ENCODE results near the gene SINHCAF.

The SINHCAF gene

DNA sequence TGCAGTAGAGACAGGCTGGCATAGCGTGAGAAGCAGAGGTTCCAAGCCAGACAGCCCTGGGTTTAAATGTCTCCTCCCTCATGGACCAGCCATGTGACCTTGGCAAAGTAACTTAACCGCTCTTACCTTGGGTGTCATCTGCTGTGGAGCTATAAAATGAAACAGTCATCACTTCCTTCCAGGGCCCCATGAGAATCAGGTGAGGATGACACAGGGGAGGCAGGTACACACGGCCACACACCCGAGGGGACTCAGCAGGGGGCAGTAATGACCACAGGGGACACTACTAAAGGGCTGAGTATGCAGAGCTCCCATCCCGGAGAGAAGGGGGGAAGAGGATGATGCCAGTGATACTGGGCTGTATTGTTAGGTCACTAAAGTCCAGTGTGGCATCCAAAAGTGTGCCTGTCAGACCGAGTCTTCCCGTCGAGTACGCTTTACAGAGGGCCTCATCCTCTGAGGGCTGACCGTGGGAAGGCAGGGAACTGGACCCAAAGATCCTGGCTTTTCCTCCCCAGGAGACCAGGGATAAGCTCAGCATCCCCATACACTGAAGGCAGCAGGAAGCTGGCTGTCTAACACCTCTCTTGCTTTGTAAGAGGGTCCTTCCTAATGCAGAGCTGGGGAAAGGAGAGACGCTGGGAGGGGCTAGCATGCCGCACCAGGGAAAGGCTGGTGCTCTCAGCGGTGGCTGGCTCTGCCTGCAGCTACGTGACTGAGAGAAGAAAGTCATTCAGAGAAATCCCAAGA is 94.2 kb downstream of the SINHCAF start:
- no peak for DNase-seq
